ENCODE results near the gene CPLX3.

CPLX3 gene

GRCh38 chr15:74873036-74873755 is 46.8 kb downstream of the CPLX3 start, which contains the start of gene SCAMP2:
Gene SCAMP2, minus strand, starts transcription at chr15:74873365. Its CDS starts 110 bp downstream, at chr15:74873255.
- TF ChIP-seq TAF1 (IDR thresholded peaks at IDR 0.05; ENCODE audit: borderline replicate concordance, insufficient read depth, low read length), result 0 out of 2 replicates have a peak, but pooled peaks have one; percentile 67
- peak; percentile 49; the same call in 1 of the 2 replicates for TF ChIP-seq SIN3A (IDR thresholded peaks at IDR 0.05; ENCODE audit: borderline replicate concordance, insufficient read depth, low read length)
- TF ChIP-seq REST (IDR thresholded peaks at IDR 0.05; ENCODE audit: insufficient read depth in 1 of 2, low read depth in 2 of 2, low read length in 2 of 2), result no peak
- TF ChIP-seq FOXP2 (optimal IDR thresholded peaks at IDR 0.05; ENCODE audit: borderline replicate concordance, extremely low read depth, extremely low read length, insufficient read depth), result no peak
- TF ChIP-seq POLR2AphosphoS5 (IDR thresholded peaks at IDR 0.05; ENCODE audit: low read depth, low read length), result peak; percentile 96

- TF ChIP-seq SIN3A (IDR thresholded peaks at IDR 0.05; ENCODE audit: borderline replicate concordance, insufficient read depth, low read length), result no peak
- TF ChIP-seq POLR2AphosphoS5 (IDR thresholded peaks at IDR 0.05; ENCODE audit: low read depth, low read length), result no peak
- no peak for TF ChIP-seq REST (IDR thresholded peaks at IDR 0.05; ENCODE audit: insufficient read depth in 1 of 2, low read depth in 2 of 2, low read length in 2 of 2)
- TF ChIP-seq FOXP2 (optimal IDR thresholded peaks at IDR 0.05; ENCODE audit: borderline replicate concordance, extremely low read depth, extremely low read length, insufficient read depth), result no peak
- TF ChIP-seq TAF1 (IDR thresholded peaks at IDR 0.05; ENCODE audit: borderline replicate concordance, insufficient read depth, low read length), result no peak
Measured at GRCh38 chr15:74873756-74874424, 47.5 kb downstream of the CPLX3 start.

- no peak for TF ChIP-seq POLR2AphosphoS5 (IDR thresholded peaks at IDR 0.05; ENCODE audit: low read depth, low read length)
- TF ChIP-seq FOXP2 (optimal IDR thresholded peaks at IDR 0.05; ENCODE audit: borderline replicate concordance, extremely low read depth, extremely low read length, insufficient read depth), result no peak
- no peak for TF ChIP-seq TAF1 (IDR thresholded peaks at IDR 0.05; ENCODE audit: borderline replicate concordance, insufficient read depth, low read length)
Measured at GRCh38 chr15:74878273-74878672, 51.8 kb downstream of the CPLX3 start.
